GM18505 (cell line): Measurements from ENCODE around the gene BRPF1.

Experiments used
- ATAC-seq: cut with Tn5 transposase; IDR thresholded peaks from one replicate; pipeline ENCODE4 v1.9.1; 2021; ENCODE audit not compliant: unreplicated experiment
- POLR2A ChIP-seq: IDR thresholded peaks from 4 replicates; pipeline ENCODE4 v1.6.1; 2011; ENCODE audit warnings: borderline replicate concordance; ENCODE audit not compliant: insufficient read depth, insufficient read length; ENCODE audit errors: extremely low read depth

BRPF1 gene

GRCh38 chr3:9731206-9732079, at the start of gene BRPF1:
BRPF1 (plus strand) TSS chr3:9731735; CDS start chr3:9734141, 2,406 bp downstream.
- peak; percentile 74 for TF ChIP-seq POLR2A
- peak; percentile 92 for ATAC-seq

GRCh38 chr3:9682096-9682495, 49.4 kb upstream of the BRPF1 start:
- no peak for ATAC-seq
- TF ChIP-seq POLR2A = no peak

GRCh38 chr3:9683426-9683825, 48.1 kb upstream of the BRPF1 start:
- no peak for TF ChIP-seq POLR2A
- ATAC-seq = no peak

GRCh38 chr3:9685216-9686049, 46.1 kb upstream of the BRPF1 start:
- TF ChIP-seq POLR2A = no peak
- ATAC-seq = no peak

GRCh38 chr3:9686050-9686550, 45.4 kb upstream of the BRPF1 start:
- no peak for TF ChIP-seq POLR2A
- ATAC-seq = no peak

- no peak for TF ChIP-seq POLR2A
- no peak for ATAC-seq
Observed at GRCh38 chr3:9686703-9687102, 44.8 kb upstream of the BRPF1 start.

- no peak for ATAC-seq
- no peak for TF ChIP-seq POLR2A
Observed at GRCh38 chr3:9687514-9687913, 44.0 kb upstream of the BRPF1 start.

- no peak for ATAC-seq
- no peak for TF ChIP-seq POLR2A
Observed at GRCh38 chr3:9688961-9689360, 42.6 kb upstream of the BRPF1 start.

- ATAC-seq = no peak
- no peak for TF ChIP-seq POLR2A
Observed at GRCh38 chr3:9689757-9690156, 41.8 kb upstream of the BRPF1 start.

GRCh38 chr3:9690451-9691450, 40.8 kb upstream of the BRPF1 start:
- peak; percentile 99 for ATAC-seq
- TF ChIP-seq POLR2A = no peak

GRCh38 chr3:9691636-9692035, 39.9 kb upstream of the BRPF1 start:
- no peak for ATAC-seq
- TF ChIP-seq POLR2A = no peak

- no peak for ATAC-seq
- TF ChIP-seq POLR2A = no peak
Observed at GRCh38 chr3:9692416-9692815, 39.1 kb upstream of the BRPF1 start.
